GM12878 (cell line): Measurements from ENCODE around the gene OCIAD2. TPM values are rescaled to one million over a fixed set of nuclear protein-coding genes. Genes with fewer than 3 reads are reported as not detected.

ENCODE experiments used
- ATAC-seq: fragments of 200-7000 bp; cut with Tn5 transposase; 3 replicates; pipeline ENCODE4 v1.9.1; 2020; ENCODE audit warnings: mild to moderate bottlenecking, moderate library complexity
- BruUV-seq: library from RNA; stranded (reverse); fragments of 400-500 nt; replicated peaks from 2 replicates; lab custom pipeline; 2021; lab: Mats Ljungman, UMichigan
- CTCF ChIA-PET: fragments of 300-600 bp; sonication (Branson Sonifier 250); formaldehyde crosslinking; extraction: SDS; loops from one replicate; lab custom pipeline; 2021; ENCODE audit warnings: inconsistent platforms; lab: Yijun Ruan, JAX
- POLR2A ChIA-PET: fragments of 350-600 bp; formaldehyde crosslinking; extraction: SDS; loops from one replicate; lab custom pipeline; 2021; ENCODE audit warnings: inconsistent platforms; lab: Charles Lee
- RAD21 ChIA-PET: fragments of 300-600 bp; sonication (Branson Sonifier 250); formaldehyde crosslinking; loops from one replicate; lab custom pipeline; 2023; ENCODE audit warnings: antibody characterized with exemption; ENCODE audit not compliant: unreplicated experiment; lab: Charles Lee
- SMC1A ChIA-PET: fragments of 300-600 bp; sonication (Branson Sonifier 250); formaldehyde crosslinking; loops from one replicate; lab custom pipeline; 2023; ENCODE audit not compliant: unreplicated experiment, uncharacterized antibody; lab: Charles Lee
- DNase-seq: peaks from one replicate; pipeline ENCODE4 v3.0.0-alpha.2; 2011; ENCODE audit warnings: low read depth, low spot score
- FAIRE-seq: peaks from 3 replicates; lab custom pipeline; 2011; peaks lifted over from hg19 to GRCh38; lab: Jason Lieb, UNC
- H2AFZ ChIP-seq: 2 replicates; pipeline ENCODE4 v1.6.0; 2011; ENCODE audit warnings: low read depth, low read length, control low read depth; ENCODE audit not compliant: control insufficient read depth
- H3K27ac ChIP-seq: 2 replicates; pipeline ENCODE4 v1.5.1; 2011; ENCODE audit warnings: control low read depth; ENCODE audit not compliant: control insufficient read depth, insufficient read depth
- H3K27me3 ChIP-seq, 2 experiments: replicated peaks in 1 of 2; 2 replicates each; pipeline versions ENCODE4 v1.6.0 to v1.6.1; 2011; ENCODE audit warnings: low read length in 1 of 2; ENCODE audit not compliant: control insufficient read depth in 2 of 2, insufficient read depth in 2 of 2
- H3K36me3 ChIP-seq, 2 experiments: 2 replicates each; pipeline ENCODE4 v1.5.1; 2011; ENCODE audit warnings: low read length in 1 of 2; ENCODE audit not compliant: control insufficient read depth in 2 of 2, insufficient read depth in 2 of 2
- H3K4me1 ChIP-seq: 2 replicates; pipeline ENCODE4 v1.6.1; 2011; ENCODE audit warnings: mild to moderate bottlenecking, low read length, moderate library complexity, mixed read lengths; ENCODE audit not compliant: control insufficient read depth, insufficient read depth
- H3K4me2 ChIP-seq: 2 replicates; pipeline ENCODE4 v1.6.0; 2011; ENCODE audit warnings: control low read depth; ENCODE audit not compliant: control insufficient read depth, insufficient read depth
- H3K4me3 ChIP-seq: fragments of 200-600 bp; sonication (generic); 2 replicates; pipeline ENCODE4 v1.5.1; 2016
- H3K79me2 ChIP-seq: 2 replicates; pipeline ENCODE4 v1.6.0; 2011; ENCODE audit warnings: low read length; ENCODE audit not compliant: control insufficient read depth, insufficient read depth
- H3K9ac ChIP-seq: 2 replicates; pipeline ENCODE4 v1.8.0; 2011; ENCODE audit warnings: low read length, control low read depth, mixed read lengths; ENCODE audit not compliant: control insufficient read depth, insufficient read depth
- H3K9me3 ChIP-seq: replicated peaks from 3 replicates; pipeline ENCODE4 v1.5.1; 2011; ENCODE audit warnings: mild to moderate bottlenecking, low read length; ENCODE audit not compliant: control insufficient read depth, insufficient read depth
- H4K20me1 ChIP-seq: 2 replicates; pipeline ENCODE4 v1.6.0; 2011; ENCODE audit not compliant: control insufficient read depth, insufficient read depth
- ASH2L ChIP-seq: fragments of 300-600, 200-600 bp; sonication (generic); IDR thresholded peaks from 2 replicates; pipeline ENCODE4 v1.6.1; 2017; ENCODE audit warnings: low read depth, mild to moderate bottlenecking, borderline replicate concordance
- CBFB ChIP-seq: IDR thresholded peaks from 2 replicates; pipeline ENCODE4 v1.6.1; 2016; ENCODE audit warnings: antibody characterized with exemption, low read depth
- CTCF ChIP-seq, 3 experiments: IDR thresholded peaks in 2 of 3; conservative IDR thresholded peaks in 1 of 3; 2 replicates each; pipeline ENCODE4 v1.5.1; 2011; ENCODE audit warnings: low read depth in 3 of 3, low read length in 3 of 3, mild to moderate bottlenecking in 3 of 3, control low read depth in 2 of 3, moderate library complexity in 2 of 3, inconsistent platforms in 1 of 3, mixed read lengths in 1 of 3; ENCODE audit not compliant: control insufficient read depth in 2 of 3, insufficient read depth in 1 of 3; ENCODE audit errors: extremely low read depth in 1 of 3
- FOXK2 ChIP-seq: fragments of 450-650 bp; IDR thresholded peaks from 2 replicates; pipeline ENCODE4 v1.6.1; 2017; ENCODE audit warnings: mild to moderate bottlenecking, moderate library complexity
- PAX8 ChIP-seq: fragments of 450-650 bp; IDR thresholded peaks from 2 replicates; pipeline ENCODE4 v1.6.1; 2017; ENCODE audit warnings: mild to moderate bottlenecking, moderate library complexity
- RAD21 ChIP-seq: IDR thresholded peaks from 2 replicates; pipeline ENCODE4 v1.6.1; 2011; ENCODE audit warnings: mild to moderate bottlenecking, low read depth, low read length, moderate library complexity; ENCODE audit not compliant: insufficient read depth
- YY1 ChIP-seq: IDR thresholded peaks from 2 replicates; pipeline ENCODE4 v1.6.1; 2011; ENCODE audit warnings: low read depth, mild to moderate bottlenecking, low read length
- ZNF274 ChIP-seq: IDR thresholded peaks from one replicate; pipeline ENCODE4 v1.8.0; 2011; ENCODE audit not compliant: insufficient read length, insufficient read depth
- WGBS: methylation state at CpG from one replicate; pipeline ENCODE4 v1.1.6; 2016; ENCODE audit warnings: low lambda C conversion rate; ENCODE audit not compliant: insufficient replicate concordance, insufficient coverage; ENCODE audit errors: missing lambda C conversion rate; 5-methylcytosine and 5-hydroxymethylcytosine counted together
- in situ Hi-C: fragments of 300-500 bp; cut with MboI; formaldehyde crosslinking; loops from 9 replicates; pipeline ENCODE4 v1.14.3; 2018; ENCODE audit warnings: mixed read lengths
- intact Hi-C: fragments of 100-400 bp; cut with micrococcal nuclease; formaldehyde crosslinking; loops from one replicate; pipeline ENCODE4 v1.14.2; 2022; ENCODE audit not compliant: unreplicated experiment
- polyA plus RNA-seq, 11 experiments: library from polyadenylated mRNA; depleted of rRNA in 4 of 11; unstranded in 6 of 11; stranded (reverse) in 5 of 11; fragments of >200 nt; fragmentation: Nextera tagmentation in 4 of 11; fragmentation: Illumina TruSeq in 1 of 11; extraction: Ambion mirVana in 4 of 11; extraction: Trizol in 1 of 11; gene quantifications; 1 replicate in 1 of 11; 2 replicates in 10 of 11; pipeline versions ENCODE4 v1.2.1 to v1.2.3, GENCODE V29; 2011 to 2016; ENCODE audit warnings: inconsistent platforms in 2 of 11, missing spikeins in 2 of 11, low read depth in 1 of 11
- total RNA-seq, 4 experiments: library from RNA; depleted of rRNA in 3 of 4; stranded (reverse); fragments of >200 nt in 3 of 4; fragmentation: Illumina TruSeq in 1 of 4; extraction: Trizol in 1 of 4; gene quantifications; 2 replicates each; pipeline versions ENCODE4 v1.2.1 to v1.2.3, GENCODE V29; 2013 to 2021

Gene OCIAD2
- total and polyA plus RNA-seq, 10 of the 15 experiments (the other 5 are each of a cell fraction or from before 2014, with no cell fraction given): 42.4 to 140 (median 70.0) TPM

GRCh38 chr4:48944252-48944651 is 37.7 kb upstream of the OCIAD2 start:
- in situ Hi-C loops: no loop called here
- TF ChIP-seq FOXK2: no peak
- TF ChIP-seq CBFB: no peak
- TF ChIP-seq PAX8: no peak
- TF ChIP-seq ZNF274: no peak
- no peak for TF ChIP-seq ASH2L
- SMC1A ChIA-PET: interaction anchor here (1.1 to 1.8 kb wide), 6 partner anchors 10 to 430 kb away, joined by 3 to 14 read pairs (median 3); no protein-coding TSS in a partner anchor
- Histone ChIP-seq H3K9me3 (no peaks in the 10 kb centered on the region), H3K4me2 (no peak overlapping the region), H3K4me3 (no peak overlapping the region), H2AFZ (no peak overlapping the region), H3K4me1 (no peaks in the 10 kb centered on the region), H4K20me1 (no peaks in the 10 kb centered on the region), H3K9ac (no peak overlapping the region), H3K27me3 (peaks cover 0 to 3% of the 10 kb centered on the region in 2 experiments; a peak in 1 of 4 replicates), H3K79me2 (no peaks in the 10 kb centered on the region), H3K27ac (no peak overlapping the region), H3K36me3 (no peaks in the 10 kb centered on the region)
- intact Hi-C loops: no loop called here
- BruUV-seq: no TSS peak
- WGBS: 41% methylated on average over 8 of the region's 8 CpGs
- no peak for DNase-seq
- POLR2A ChIA-PET: interaction anchor here (0.6 kb wide), 1 partner anchor 13 kb away, joined by 3 read pairs; no protein-coding TSS in a partner anchor
- CTCF ChIA-PET: interaction anchor here (0.6 to 3.5 kb wide), 12 partner anchors 12 to 366 kb away, joined by 3 to 19 read pairs (median 4); no protein-coding TSS in a partner anchor
- no peak for FAIRE-seq
- no peak for ATAC-seq
- RAD21 ChIA-PET: interaction anchor here (0.9 to 1.2 kb wide), 2 partner anchors 38 to 246 kb away, joined by 3 to 6 read pairs; partner anchors contain the start of gene OCIAD2

- Histone ChIP-seq H3K4me3 (no peak overlapping the region), H3K9ac (no peak overlapping the region), H3K4me2 (no peak overlapping the region), H3K79me2 (no peaks in the 10 kb centered on the region), H4K20me1 (no peaks in the 10 kb centered on the region), H3K4me1 (no peaks in the 10 kb centered on the region), H3K36me3 (no peaks in the 10 kb centered on the region), H2AFZ (no peak overlapping the region), H3K27ac (no peak overlapping the region), H3K27me3 (peaks cover 0 to 3% of the 10 kb centered on the region in 2 experiments; a peak in 1 of 4 replicates), H3K9me3 (no peaks in the 10 kb centered on the region; the same call in 2 of the 3 replicates)
- in situ Hi-C loops: no loop called here
- ChIA-PET CTCF (interaction anchor here (1.0 to 3.5 kb wide), 5 partner anchors 12 to 365 kb away, joined by 4 to 19 read pairs (median 5); no protein-coding TSS in a partner anchor), RAD21 (no interaction called here), SMC1A (interaction anchor here (1.1 to 1.8 kb wide), 2 partner anchors 364 to 381 kb away, joined by 3 to 14 read pairs; no protein-coding TSS in a partner anchor), POLR2A (no interaction called here)
- FAIRE-seq (no peak), DNase-seq (no peak), ATAC-seq (no peak)
- intact Hi-C loops: no loop called here
- WGBS: 94% methylated on average over 1 of the region's 1 CpG
- no TSS peak for BruUV-seq
- TF ChIP-seq YY1 (no peak), RAD21 (0 out of 2 replicates have a peak, but pooled peaks have one; percentile 9), CTCF (IDR thresholded peaks at IDR 0.05 in 2 of 3, conservative IDR thresholded peaks at IDR 0.05 in 1 of 3; ENCODE audit: control insufficient read depth in 2 of 3, extremely low read depth in 1 of 3, insufficient read depth in 1 of 3, low read depth in 3 of 3, low read length in 3 of 3) (peak in 2 of 3 experiments; percentile 14 to 17; a peak in 2 of 6 replicates)
Observed at GRCh38 chr4:48943387-48943786, 36.8 kb upstream of the OCIAD2 start.
